ENCODE data around the gene DPPA5.

- TF ChIP-seq TCF4 (CRISPR knock-in tag; IDR thresholded peaks at IDR 0.05; ENCODE audit: borderline replicate concordance) (no peak), RARB (CRISPR knock-in tag; IDR thresholded peaks at IDR 0.05) (no peak), BACH2 (CRISPR knock-in tag; IDR thresholded peaks at IDR 0.05; ENCODE audit: borderline replicate concordance) (no peak), OSR1 (CRISPR knock-in tag; IDR thresholded peaks at IDR 0.05) (no peak), CSDC2 (CRISPR knock-in tag; IDR thresholded peaks at IDR 0.05) (no peak), ZNF565 (CRISPR knock-in tag; conservative IDR thresholded peaks at IDR 0.05; ENCODE audit: low read depth) (no peak), ARNTL (CRISPR knock-in tag; IDR thresholded peaks at IDR 0.05; ENCODE audit: borderline replicate concordance, low read depth) (no peak), CREB5 (CRISPR knock-in tag; IDR thresholded peaks at IDR 0.05; ENCODE audit: low read depth) (no peak), PATZ1 (CRISPR knock-in tag; IDR thresholded peaks at IDR 0.05; ENCODE audit: borderline replicate concordance) (no peak), TOX (CRISPR knock-in tag; IDR thresholded peaks at IDR 0.05; ENCODE audit: borderline replicate concordance) (no peak), ZC3H10 (CRISPR knock-in tag; IDR thresholded peaks at IDR 0.05) (no peak), GLIS3 (CRISPR knock-in tag; IDR thresholded peaks at IDR 0.05) (no peak)
Observed at GRCh38 chr6:73348550-73349204, 5.4 kb downstream of the DPPA5 start.
